ENCODE data around the gene TUFT1. TPM values are rescaled to one million over a fixed set of nuclear protein-coding genes. Genes with fewer than 3 reads are reported as not detected.

Gene TUFT1, protein sequence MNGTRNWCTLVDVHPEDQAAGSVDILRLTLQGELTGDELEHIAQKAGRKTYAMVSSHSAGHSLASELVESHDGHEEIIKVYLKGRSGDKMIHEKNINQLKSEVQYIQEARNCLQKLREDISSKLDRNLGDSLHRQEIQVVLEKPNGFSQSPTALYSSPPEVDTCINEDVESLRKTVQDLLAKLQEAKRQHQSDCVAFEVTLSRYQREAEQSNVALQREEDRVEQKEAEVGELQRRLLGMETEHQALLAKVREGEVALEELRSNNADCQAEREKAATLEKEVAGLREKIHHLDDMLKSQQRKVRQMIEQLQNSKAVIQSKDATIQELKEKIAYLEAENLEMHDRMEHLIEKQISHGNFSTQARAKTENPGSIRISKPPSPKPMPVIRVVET
- 1 to 10 TPM; 1.2 to 4.0 (median 2.2) TPM for total RNA-seq

DNA sequence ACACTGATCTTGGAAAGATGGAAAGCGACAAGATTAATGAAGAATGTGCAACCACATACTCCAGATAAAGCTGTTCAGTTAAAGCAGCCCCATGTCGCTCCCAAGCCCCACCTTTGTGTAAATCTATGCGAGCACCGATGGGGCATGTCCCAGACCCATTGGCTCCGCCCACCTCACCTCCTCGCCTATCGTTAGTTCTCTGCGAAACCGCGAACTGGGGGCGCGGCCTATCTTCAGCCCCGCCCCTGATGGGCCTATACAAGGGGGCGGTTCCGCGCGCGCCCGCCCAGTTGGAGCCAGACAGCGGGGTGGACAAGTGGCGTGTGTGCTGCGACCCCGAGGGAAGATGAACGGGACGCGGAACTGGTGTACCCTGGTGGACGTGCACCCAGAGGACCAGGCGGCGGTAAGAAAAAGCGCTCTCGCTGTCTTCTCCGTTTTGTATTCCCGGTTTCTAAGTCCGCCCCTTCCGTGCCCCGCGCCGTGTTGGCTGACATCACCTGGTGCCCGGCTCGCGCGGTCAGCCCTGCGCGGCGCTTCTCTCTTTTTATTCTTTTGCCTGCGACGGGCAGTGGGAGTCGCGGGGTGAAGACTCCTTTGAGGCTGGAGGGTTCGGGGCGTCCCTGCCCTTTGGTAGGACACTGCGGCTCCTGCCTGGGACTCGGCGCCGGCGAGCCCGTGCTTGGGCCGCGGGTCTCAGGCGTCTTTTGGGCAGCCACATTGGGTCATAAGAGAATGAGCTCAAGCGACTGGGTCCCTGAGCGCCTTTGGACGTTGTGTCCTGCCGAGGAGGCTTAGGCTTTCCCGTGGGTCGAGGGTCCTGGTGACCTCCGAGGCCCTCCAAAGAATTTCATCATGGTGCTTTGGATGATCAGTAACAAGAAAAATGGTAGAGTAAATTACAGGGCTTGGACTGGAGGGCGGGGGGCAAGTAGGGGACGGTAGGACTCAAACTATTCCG is at the start of gene TUFT1:
Gene TUFT1, plus strand, starts transcription at position 289 of the 961 bp plus-strand sequence. Its CDS starts 58 bp downstream, at position 347.
- Mint-ChIP-seq H3K4me1 (ENCODE audit: low read depth) (peaks cover 22% of the 10 kb centered on the region), H3K27me3 (ENCODE audit: low read depth) (peaks cover 5% of the 10 kb centered on the region), H3K36me3 (ENCODE audit: insufficient read depth) (no peaks in the 10 kb centered on the region), H3K9me3 (no peaks in the 10 kb centered on the region), H3K4me3 (peak within 1 kb of the TSS; percentile 93)
- DNase-seq (peak; percentile 93), ATAC-seq (peak; percentile 98)

- no peaks in the 10 kb centered on the region for H3K36me3 Mint-ChIP-seq (ENCODE audit: insufficient read depth)
- ATAC-seq (no peak), DNase-seq (no peak)
- peaks cover 8% of the 10 kb centered on the region for H3K4me1 Mint-ChIP-seq (ENCODE audit: low read depth)
- no peaks in the 10 kb centered on the region for H3K27me3 Mint-ChIP-seq (ENCODE audit: low read depth)
- no peaks in the 10 kb centered on the region for H3K9me3 Mint-ChIP-seq
- no peak overlapping the region for H3K4me3 Mint-ChIP-seq
Observed at GRCh38 chr1:151491641-151492040, 48.5 kb upstream of the TUFT1 start.

- H3K9me3 Mint-ChIP-seq = no peaks in the 10 kb centered on the region
- no peak for ATAC-seq
Observed at GRCh38 chr1:151492120-151492519, 48.0 kb upstream of the TUFT1 start.

DNA sequence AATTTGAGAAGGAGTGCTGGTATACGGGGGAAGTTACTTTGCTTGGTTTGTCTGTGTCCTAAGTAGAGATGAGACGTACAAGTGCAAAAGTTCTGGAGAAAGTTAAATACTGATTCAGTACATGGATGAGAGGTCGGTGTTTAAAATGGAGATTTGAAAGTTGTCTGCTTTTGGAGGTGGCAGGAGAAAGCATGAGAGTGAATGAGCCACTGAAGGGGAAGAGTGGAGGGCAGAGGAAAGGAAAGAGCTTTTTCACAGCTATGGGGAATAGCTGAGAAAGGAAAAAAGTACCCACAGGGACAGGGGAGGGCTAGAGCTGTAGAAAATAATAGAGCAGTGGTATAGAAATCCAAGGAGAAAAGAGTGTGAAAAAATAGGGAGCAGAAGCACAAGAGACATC is 47.1 kb upstream of the TUFT1 start:
- Mint-ChIP-seq H3K4me3 (no peak overlapping the region), H3K36me3 (ENCODE audit: insufficient read depth) (no peaks in the 10 kb centered on the region), H3K4me1 (ENCODE audit: low read depth) (peaks cover 8% of the 10 kb centered on the region), H3K9me3 (no peaks in the 10 kb centered on the region), H3K27me3 (ENCODE audit: low read depth) (no peaks in the 10 kb centered on the region)
- DNase-seq (no peak), ATAC-seq (no peak)

More at GRCh38 chr1:151492120-151492519, 48.0 kb upstream of the TUFT1 start:
- H3K36me3 Mint-ChIP-seq (ENCODE audit: insufficient read depth) = no peaks in the 10 kb centered on the region
- H3K27me3 Mint-ChIP-seq (ENCODE audit: low read depth) = no peaks in the 10 kb centered on the region
- no peak overlapping the region for H3K4me3 Mint-ChIP-seq
- DNase-seq = no peak
- peaks cover 8% of the 10 kb centered on the region for H3K4me1 Mint-ChIP-seq (ENCODE audit: low read depth)

GRCh38 chr1:151494741-151495281 is 45.3 kb upstream of the TUFT1 start:
- ATAC-seq = peak; percentile 85 to 88
- no peaks in the 10 kb centered on the region for H3K27me3 Mint-ChIP-seq (ENCODE audit: low read depth)
- no peak overlapping the region for H3K4me3 Mint-ChIP-seq
- H3K36me3 Mint-ChIP-seq (ENCODE audit: insufficient read depth) = no peaks in the 10 kb centered on the region
- H3K9me3 Mint-ChIP-seq = no peaks in the 10 kb centered on the region
- DNase-seq = no peak
- H3K4me1 Mint-ChIP-seq (ENCODE audit: low read depth) = peaks cover 8% of the 10 kb centered on the region

- Mint-ChIP-seq H3K27me3 (ENCODE audit: low read depth) (no peaks in the 10 kb centered on the region), H3K36me3 (ENCODE audit: insufficient read depth) (no peaks in the 10 kb centered on the region), H3K4me1 (ENCODE audit: low read depth) (peaks cover 8% of the 10 kb centered on the region), H3K4me3 (no peak overlapping the region), H3K9me3 (no peaks in the 10 kb centered on the region)
- DNase-seq (no peak), ATAC-seq (no peak)
Observed at GRCh38 chr1:151495316-151495715, 44.8 kb upstream of the TUFT1 start.

- DNase-seq (no peak), ATAC-seq (no peak)
- H3K4me3 Mint-ChIP-seq = no peak overlapping the region
- no peaks in the 10 kb centered on the region for H3K9me3 Mint-ChIP-seq
- H3K27me3 Mint-ChIP-seq (ENCODE audit: low read depth) = no peaks in the 10 kb centered on the region
- H3K4me1 Mint-ChIP-seq (ENCODE audit: low read depth) = peaks cover 8% of the 10 kb centered on the region
- H3K36me3 Mint-ChIP-seq (ENCODE audit: insufficient read depth) = no peaks in the 10 kb centered on the region
Observed at GRCh38 chr1:151499365-151499764, 40.7 kb upstream of the TUFT1 start.

- no peak overlapping the region for H3K4me3 Mint-ChIP-seq
- H3K4me1 Mint-ChIP-seq (ENCODE audit: low read depth) = peaks cover 5% of the 10 kb centered on the region
- H3K9me3 Mint-ChIP-seq = no peaks in the 10 kb centered on the region
- no peaks in the 10 kb centered on the region for H3K36me3 Mint-ChIP-seq (ENCODE audit: insufficient read depth)
- ATAC-seq = no peak
- no peak for DNase-seq
- no peaks in the 10 kb centered on the region for H3K27me3 Mint-ChIP-seq (ENCODE audit: low read depth)
Observed at GRCh38 chr1:151499930-151500329, 40.2 kb upstream of the TUFT1 start.

- no peaks in the 10 kb centered on the region for H3K36me3 Mint-ChIP-seq (ENCODE audit: insufficient read depth)
- no peak overlapping the region for H3K4me3 Mint-ChIP-seq
- H3K27me3 Mint-ChIP-seq (ENCODE audit: low read depth) = no peaks in the 10 kb centered on the region
- no peaks in the 10 kb centered on the region for H3K9me3 Mint-ChIP-seq
- H3K4me1 Mint-ChIP-seq (ENCODE audit: low read depth) = no peaks in the 10 kb centered on the region
- DNase-seq (no peak), ATAC-seq (no peak)
Observed at GRCh38 chr1:151501474-151501873, 38.6 kb upstream of the TUFT1 start.

GRCh38 chr1:151502035-151502700 is 37.9 kb upstream of the TUFT1 start:
- Mint-ChIP-seq H3K4me3 (no peak overlapping the region), H3K27me3 (ENCODE audit: low read depth) (no peaks in the 10 kb centered on the region), H3K36me3 (ENCODE audit: insufficient read depth) (no peaks in the 10 kb centered on the region), H3K4me1 (ENCODE audit: low read depth) (no peaks in the 10 kb centered on the region), H3K9me3 (no peaks in the 10 kb centered on the region)
- no peak for DNase-seq
- no peak for ATAC-seq

GRCh38 chr1:151502859-151503780 is 37.0 kb upstream of the TUFT1 start:
- ATAC-seq (no peak), DNase-seq (no peak)
- no peaks in the 10 kb centered on the region for H3K4me1 Mint-ChIP-seq (ENCODE audit: low read depth)
- no peaks in the 10 kb centered on the region for H3K36me3 Mint-ChIP-seq (ENCODE audit: insufficient read depth)
- H3K4me3 Mint-ChIP-seq = no peak overlapping the region
- H3K27me3 Mint-ChIP-seq (ENCODE audit: low read depth) = no peaks in the 10 kb centered on the region
- H3K9me3 Mint-ChIP-seq = no peaks in the 10 kb centered on the region

GRCh38 chr1:151504252-151504651 is 35.9 kb upstream of the TUFT1 start:
- no peaks in the 10 kb centered on the region for H3K36me3 Mint-ChIP-seq (ENCODE audit: insufficient read depth)
- H3K4me3 Mint-ChIP-seq = no peak overlapping the region

DNA sequence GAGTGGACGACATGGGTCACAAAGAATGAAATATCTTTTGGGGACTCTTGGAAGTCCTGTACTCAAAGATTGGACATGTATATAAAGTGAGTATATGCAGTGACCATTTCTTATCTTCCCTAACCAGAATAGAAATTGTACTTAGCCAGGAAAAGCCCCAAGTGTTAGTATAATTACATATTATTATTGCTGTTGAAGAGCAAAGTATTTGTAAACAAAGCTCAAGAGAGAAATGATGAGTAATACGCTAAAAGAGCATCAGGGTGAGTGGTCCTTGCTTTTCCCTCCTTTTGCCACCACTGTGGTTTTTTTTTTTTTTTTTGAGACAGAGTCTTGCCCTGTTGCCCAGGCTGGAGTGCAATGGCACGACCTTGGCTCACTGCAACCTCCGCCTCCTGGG is 35.4 kb upstream of the TUFT1 start:
- DNase-seq (no peak), ATAC-seq (no peak)
- Mint-ChIP-seq H3K9me3 (no peaks in the 10 kb centered on the region), H3K4me1 (ENCODE audit: low read depth) (no peaks in the 10 kb centered on the region), H3K4me3 (no peak overlapping the region), H3K36me3 (ENCODE audit: insufficient read depth) (no peaks in the 10 kb centered on the region), H3K27me3 (ENCODE audit: low read depth) (no peaks in the 10 kb centered on the region)

More at GRCh38 chr1:151504252-151504651, 35.9 kb upstream of the TUFT1 start:
- DNase-seq (no peak), ATAC-seq (no peak)
- Mint-ChIP-seq H3K4me1 (ENCODE audit: low read depth) (no peaks in the 10 kb centered on the region), H3K27me3 (ENCODE audit: low read depth) (no peaks in the 10 kb centered on the region), H3K9me3 (no peaks in the 10 kb centered on the region)

Measured in activated T-cell treated with anti-CD3 and anti-CD28 coated beads, Interleukin-2, amount 50 U/mL, for 4 hours (primary cell).